Peyer's patch (tissue), 4 donors: ENCODE data around the gene OR4D1. TPM values are rescaled to one million over a fixed set of nuclear protein-coding genes. Genes with fewer than 3 reads are reported as not detected.
"Not testable (repeated sequence)": the region's sequence is repeated elsewhere in the genome, so short reads cannot be mapped to it uniquely, and the experiment has no call there.

Experiments used
- DNase-seq, 3 donors: peaks; one replicate each; pipeline ENCODE4 v3.0.0-alpha.2; 2017 to 2019
- H3K27ac ChIP-seq, 4 donors: fragments of 200-600 bp; sonication (generic); one replicate each; pipeline ENCODE4 v1.5.1; 2016 to 2019
- H3K27me3 ChIP-seq, 2 donors: fragments of 200-600 bp; sonication (generic); one replicate each; pipeline ENCODE4 v1.5.1; 2019
- H3K36me3 ChIP-seq, 3 donors: fragments of 200-600 bp; sonication (generic); one replicate each; pipeline ENCODE4 v1.5.1; 2016 to 2019
- H3K4me1 ChIP-seq, 4 donors: fragments of 200-600 bp; sonication (generic); one replicate each; pipeline ENCODE4 v1.5.1; 2016 to 2019
- H3K4me3 ChIP-seq, 4 donors: fragments of 200-600 bp; sonication (generic); 1 replicate in 3 of 4; 2 replicates in 1 of 4; pipeline ENCODE4 v1.5.1; 2016 to 2019; ENCODE audit warnings: mild to moderate bottlenecking in 1 of 4
- H3K9me3 ChIP-seq, 4 donors: fragments of 200-600 bp; sonication (generic); one replicate each; pipeline ENCODE4 v1.5.1; 2016 to 2019; ENCODE audit warnings: mild to moderate bottlenecking in 1 of 4
- CTCF ChIP-seq, 6 experiments: fragments of 450-650 bp in 4 of 6; fragments of 200-600 bp in 2 of 6; sonication (generic) in 1 of 6; IDR thresholded peaks; one replicate each; pipeline ENCODE4 v1.5.1; 2017 to 2019; ENCODE audit warnings: antibody characterized with exemption in 6 of 6, mild to moderate bottlenecking in 3 of 6, moderate library complexity in 1 of 6
- POLR2A ChIP-seq, 2 donors: fragments of 450-650 bp; IDR thresholded peaks; one replicate each; pipeline ENCODE4 v1.5.1; 2017; ENCODE audit warnings: antibody characterized with exemption in 2 of 2, mild to moderate bottlenecking in 2 of 2, moderate library complexity in 2 of 2
- total RNA-seq, 4 donors: library from RNA; depleted of rRNA; stranded (reverse); fragments of >200 nt; gene quantifications; one replicate each; pipeline ENCODE4 v1.1.0, GENCODE V29; 2016

OR4D1 gene
- total RNA-seq, result not detected

- TF ChIP-seq POLR2A (IDR thresholded peaks at IDR 0.05) (no peak), CTCF (IDR thresholded peaks at IDR 0.05) (no peak)
- H3K4me1 ChIP-seq, result no peaks in the 10 kb centered on the region
Measured at GRCh38 chr17:58147930-58148434, at the start of gene OR4D1. Gene OR4D1, plus strand, starts transcription at chr17:58148384. Its CDS starts 6,770 bp downstream, at chr17:58155154.

GRCh38 chr17:58100506-58100905 lies 47.7 kb upstream of the OR4D1 start:
- no peaks in the 10 kb centered on the region for H3K27me3 ChIP-seq
- TF ChIP-seq POLR2A (IDR thresholded peaks at IDR 0.05) (no peak), CTCF (IDR thresholded peaks at IDR 0.05) (no peak)
- H3K4me3 ChIP-seq, result no peak overlapping the region
- no peaks in the 10 kb centered on the region for H3K4me1 ChIP-seq
- no peak for DNase-seq
- H3K9me3 ChIP-seq, result no peaks in the 10 kb centered on the region
- H3K36me3 ChIP-seq, result no peaks in the 10 kb centered on the region
- no peak overlapping the region for H3K27ac ChIP-seq

More at GRCh38 chr17:58147930-58148434, at the start of gene OR4D1:
- Histone ChIP-seq H3K27me3 (no peaks in the 10 kb centered on the region), H3K4me3 (no peak within 1 kb of the TSS), H3K36me3 (no peaks in the 10 kb centered on the region), H3K9me3 (peaks cover 0 to 5% (median 0%) of the 10 kb centered on the region in 4 donors), H3K27ac (no peak within 1 kb of the TSS)
- DNase-seq, result no peak

GRCh38 chr17:58101898-58102297 lies 46.3 kb upstream of the OR4D1 start:
- not testable (repeated sequence) for H3K27ac ChIP-seq

GRCh38 chr17:58105093-58105492 lies 43.1 kb upstream of the OR4D1 start:
- no peaks in the 10 kb centered on the region for H3K27me3 ChIP-seq
- no peaks in the 10 kb centered on the region for H3K9me3 ChIP-seq
- no peak for DNase-seq
- no peak for TF ChIP-seq POLR2A (IDR thresholded peaks at IDR 0.05)
- no peak for TF ChIP-seq CTCF (IDR thresholded peaks at IDR 0.05)
- no peaks in the 10 kb centered on the region for H3K36me3 ChIP-seq
- H3K4me1 ChIP-seq, result no peaks in the 10 kb centered on the region
- H3K4me3 ChIP-seq, result no peak overlapping the region
- H3K27ac ChIP-seq, result no peak overlapping the region

More at GRCh38 chr17:58101898-58102297, 46.3 kb upstream of the OR4D1 start:
- H3K9me3 ChIP-seq, H3K36me3 ChIP-seq, H3K4me3 ChIP-seq, DNase-seq, H3K27me3 ChIP-seq, H3K4me1 ChIP-seq: not testable (repeated sequence)

GRCh38 chr17:58107306-58107705 lies 40.9 kb upstream of the OR4D1 start:
- no peaks in the 10 kb centered on the region for H3K36me3 ChIP-seq
- TF ChIP-seq CTCF (IDR thresholded peaks at IDR 0.05), result no peak
- TF ChIP-seq POLR2A (IDR thresholded peaks at IDR 0.05), result no peak
- no peak overlapping the region for H3K27ac ChIP-seq
- DNase-seq, result no peak
- H3K9me3 ChIP-seq, result no peaks in the 10 kb centered on the region
- H3K4me1 ChIP-seq, result no peaks in the 10 kb centered on the region
- H3K4me3 ChIP-seq, result no peak overlapping the region
- no peaks in the 10 kb centered on the region for H3K27me3 ChIP-seq

GRCh38 chr17:58109197-58109596 lies 39.0 kb upstream of the OR4D1 start:
- no peaks in the 10 kb centered on the region for H3K36me3 ChIP-seq
- H3K27me3 ChIP-seq, result no peaks in the 10 kb centered on the region
- no peak overlapping the region for H3K4me3 ChIP-seq
- no peaks in the 10 kb centered on the region for H3K4me1 ChIP-seq
- H3K9me3 ChIP-seq, result no peaks in the 10 kb centered on the region
- TF ChIP-seq POLR2A (IDR thresholded peaks at IDR 0.05) (no peak), CTCF (IDR thresholded peaks at IDR 0.05) (no peak)
- DNase-seq, result no peak
- H3K27ac ChIP-seq, result no peak overlapping the region
